ENCODE results near the gene ELAVL3.

Gene ELAVL3

GRCh38 chr19:11495885-11496284 lies 15.0 kb upstream of the ELAVL3 start:
- WGBS (ENCODE audit: extremely low coverage, insufficient coverage, low lambda C conversion rate), result no CpG with 5 or more reads among the region's 22 CpGs
- Histone ChIP-seq H3K4me3 (ENCODE audit: low read length) (no peak overlapping the region), H3K9ac (ENCODE audit: low read length) (no peak overlapping the region), H2BK15ac (replicated peaks; ENCODE audit: low read depth) (no peak overlapping the region), H3K18ac (ENCODE audit: low read length) (no peak overlapping the region), H3K79me2 (ENCODE audit: control insufficient read depth, insufficient read depth, low read length) (no peaks in the 10 kb centered on the region), H3K36me3 (ENCODE audit: control insufficient read depth, insufficient read depth, low read length) (peaks cover 2% of the 10 kb centered on the region), H4K8ac (ENCODE audit: low read depth, low read length) (no peak overlapping the region), H3K23ac (ENCODE audit: low read length) (no peak overlapping the region), H3K4me1 (ENCODE audit: control insufficient read depth, low read depth, low read length) (no peaks in the 10 kb centered on the region), H2BK5ac (ENCODE audit: low read length) (no peak overlapping the region), H3K79me1 (ENCODE audit: low read length) (no peaks in the 10 kb centered on the region), H3K56ac (ENCODE audit: low read length) (no peak overlapping the region), H2BK120ac (ENCODE audit: low read depth, low read length) (no peak overlapping the region), H3K4ac (ENCODE audit: low read depth, low read length) (no peak overlapping the region), H4K5ac (ENCODE audit: low read length) (no peak overlapping the region), H3K27ac (ENCODE audit: low read depth, low read length) (no peak overlapping the region), H2AK5ac (ENCODE audit: low read length) (no peak overlapping the region), H3K27me3 (ENCODE audit: insufficient read depth, low read length, poor library complexity) (no peaks in the 10 kb centered on the region), H3K4me2 (ENCODE audit: low read length) (no peak overlapping the region)
- DNase-seq, result no peak

DNA sequence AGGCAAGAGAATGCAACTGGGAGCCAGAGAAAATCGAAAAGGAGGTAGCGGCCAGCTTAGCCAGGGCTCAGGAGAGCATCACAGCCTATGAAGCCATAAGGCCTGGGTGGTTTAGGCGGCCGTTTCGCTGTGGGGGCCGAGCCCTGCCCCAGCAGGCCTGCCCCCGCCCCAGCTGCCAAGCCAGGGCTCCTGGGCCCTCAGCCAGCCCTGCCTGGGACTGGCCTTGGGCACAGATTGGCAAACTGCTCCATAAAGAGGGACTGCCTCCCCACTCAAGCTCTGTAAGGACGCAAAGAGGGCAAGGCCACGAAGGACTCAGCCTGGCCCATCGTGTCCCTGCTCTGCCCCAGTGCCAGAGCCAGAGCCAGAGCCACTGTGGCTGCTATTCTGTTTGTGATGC lies 14.6 kb upstream of the ELAVL3 start:
- Histone ChIP-seq H2BK15ac (replicated peaks; ENCODE audit: low read depth) (no peak overlapping the region), H3K79me2 (ENCODE audit: control insufficient read depth, insufficient read depth, low read length) (no peaks in the 10 kb centered on the region), H3K4me1 (ENCODE audit: control insufficient read depth, low read depth, low read length) (no peaks in the 10 kb centered on the region), H4K5ac (ENCODE audit: low read length) (no peak overlapping the region), H3K27ac (ENCODE audit: low read depth, low read length) (no peak overlapping the region), H3K9ac (ENCODE audit: low read length) (no peak overlapping the region), H4K8ac (ENCODE audit: low read depth, low read length) (no peak overlapping the region), H3K4me2 (ENCODE audit: low read length) (no peak overlapping the region), H3K27me3 (ENCODE audit: insufficient read depth, low read length, poor library complexity) (no peaks in the 10 kb centered on the region), H3K36me3 (ENCODE audit: control insufficient read depth, insufficient read depth, low read length) (peaks cover 2% of the 10 kb centered on the region), H3K23ac (ENCODE audit: low read length) (no peak overlapping the region), H3K56ac (ENCODE audit: low read length) (no peak overlapping the region), H3K18ac (ENCODE audit: low read length) (no peak overlapping the region), H2BK5ac (ENCODE audit: low read length) (no peak overlapping the region), H3K4me3 (ENCODE audit: low read length) (no peak overlapping the region), H2AK5ac (ENCODE audit: low read length) (no peak overlapping the region), H3K79me1 (ENCODE audit: low read length) (no peaks in the 10 kb centered on the region), H3K4ac (ENCODE audit: low read depth, low read length) (no peak overlapping the region), H2BK120ac (ENCODE audit: low read depth, low read length) (no peak overlapping the region)
- WGBS (ENCODE audit: extremely low coverage, insufficient coverage, low lambda C conversion rate), result no CpG with 5 or more reads among the region's 10 CpGs
- no peak for DNase-seq

- Histone ChIP-seq H2BK120ac (ENCODE audit: low read depth, low read length) (no peak overlapping the region), H3K56ac (ENCODE audit: low read length) (no peak overlapping the region), H3K4ac (ENCODE audit: low read depth, low read length) (no peak overlapping the region), H3K18ac (ENCODE audit: low read length) (no peak overlapping the region), H3K27ac (ENCODE audit: low read depth, low read length) (no peak overlapping the region), H3K27me3 (ENCODE audit: insufficient read depth, low read length, poor library complexity) (no peaks in the 10 kb centered on the region), H3K4me3 (ENCODE audit: low read length) (no peak overlapping the region), H3K79me1 (ENCODE audit: low read length) (no peaks in the 10 kb centered on the region), H3K23ac (ENCODE audit: low read length) (no peak overlapping the region), H3K36me3 (ENCODE audit: control insufficient read depth, insufficient read depth, low read length) (peaks cover 2% of the 10 kb centered on the region), H2BK5ac (ENCODE audit: low read length) (no peak overlapping the region), H3K9ac (ENCODE audit: low read length) (no peak overlapping the region), H2BK15ac (replicated peaks; ENCODE audit: low read depth) (no peak overlapping the region), H3K79me2 (ENCODE audit: control insufficient read depth, insufficient read depth, low read length) (no peaks in the 10 kb centered on the region), H4K5ac (ENCODE audit: low read length) (no peak overlapping the region), H4K8ac (ENCODE audit: low read depth, low read length) (no peak overlapping the region), H3K4me1 (ENCODE audit: control insufficient read depth, low read depth, low read length) (no peaks in the 10 kb centered on the region), H3K4me2 (ENCODE audit: low read length) (no peak overlapping the region), H2AK5ac (ENCODE audit: low read length) (no peak overlapping the region)
- no CpG with 5 or more reads among the region's 27 CpGs for WGBS (ENCODE audit: extremely low coverage, insufficient coverage, low lambda C conversion rate)
- no peak for DNase-seq
These were observed 13.9 kb upstream of the ELAVL3 start for GRCh38 chr19:11494634-11495285.

DNA sequence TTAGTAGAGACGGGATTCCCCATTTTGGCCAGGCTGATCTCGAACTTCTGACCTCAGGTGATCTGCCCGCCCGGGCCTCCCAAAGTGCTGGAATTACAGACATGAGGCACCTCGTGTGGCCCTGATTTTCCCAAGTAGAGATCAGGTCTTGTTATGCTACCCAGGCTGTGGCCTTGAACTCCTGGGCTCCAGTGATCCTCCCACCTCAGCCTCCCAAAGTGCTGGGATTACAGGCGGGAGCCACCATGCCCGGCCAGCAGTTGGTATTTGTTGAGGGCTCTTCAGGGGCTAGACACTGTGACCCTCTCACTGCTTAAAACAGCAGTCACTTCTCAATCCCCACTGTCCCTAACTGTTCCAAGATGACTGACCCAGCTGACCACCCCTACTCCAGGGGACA lies 8.5 kb upstream of the ELAVL3 start:
- H3K79me2 ChIP-seq (ENCODE audit: control insufficient read depth, insufficient read depth, low read length), result no peaks in the 10 kb centered on the region
- WGBS (ENCODE audit: extremely low coverage, insufficient coverage, low lambda C conversion rate), result no CpG with 5 or more reads among the region's 7 CpGs

DNA sequence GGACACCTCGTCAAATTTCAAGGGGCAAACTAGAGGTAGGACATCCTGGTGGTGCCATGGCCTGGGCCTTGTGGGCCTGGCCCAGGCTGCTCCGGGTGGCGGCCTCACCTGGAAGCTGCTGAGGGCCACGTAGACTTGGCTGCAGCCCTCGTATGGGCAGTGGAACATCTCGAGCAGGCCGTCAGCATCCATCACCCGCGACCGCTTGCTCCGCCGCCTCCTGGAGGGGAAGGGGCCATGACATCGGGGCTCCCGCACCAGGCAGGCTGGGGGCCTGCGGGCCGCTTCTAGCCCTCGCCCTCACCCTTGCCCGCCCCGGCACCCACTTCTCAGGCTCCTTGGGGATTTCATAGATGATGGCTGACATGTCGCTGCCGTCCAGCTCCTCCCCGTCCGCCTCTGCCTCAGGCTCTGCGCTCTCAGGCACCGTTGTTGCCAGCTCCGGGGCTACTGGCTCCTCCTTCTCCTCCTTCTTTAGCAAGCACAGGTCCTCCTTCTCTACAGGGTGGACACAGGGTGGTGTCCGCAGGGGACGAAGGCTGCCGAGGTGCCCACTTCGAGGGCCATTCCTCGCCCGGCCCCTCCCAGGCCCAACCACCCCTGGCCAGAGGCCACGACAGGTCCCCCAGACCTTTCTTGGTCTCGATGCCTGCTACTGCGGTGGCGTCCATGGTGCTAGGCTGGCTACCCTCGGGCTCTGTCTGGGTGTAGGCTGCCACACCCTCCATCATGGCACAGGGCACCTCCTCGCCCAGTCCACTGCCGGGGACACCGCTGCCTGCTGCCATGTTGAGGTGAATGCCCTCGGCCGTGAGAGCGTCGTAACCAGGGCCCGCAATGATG lies 6.0 kb upstream of the ELAVL3 start:
- no CpG with 5 or more reads among the region's 45 CpGs for WGBS (ENCODE audit: extremely low coverage, insufficient coverage, low lambda C conversion rate)
- Histone ChIP-seq H3K79me2 (ENCODE audit: control insufficient read depth, insufficient read depth, low read length) (no peaks in the 10 kb centered on the region), H3K18ac (ENCODE audit: low read length) (no peak overlapping the region), H3K9ac (ENCODE audit: low read length) (no peak overlapping the region), H4K5ac (ENCODE audit: low read length) (no peak overlapping the region), H3K56ac (ENCODE audit: low read length) (no peak overlapping the region), H3K4me2 (ENCODE audit: low read length) (no peak overlapping the region), H3K79me1 (ENCODE audit: low read length) (no peaks in the 10 kb centered on the region), H3K4me3 (ENCODE audit: low read length) (no peak overlapping the region), H2AK5ac (ENCODE audit: low read length) (no peak overlapping the region), H3K27me3 (ENCODE audit: insufficient read depth, low read length, poor library complexity) (no peaks in the 10 kb centered on the region), H2BK120ac (ENCODE audit: low read depth, low read length) (no peak overlapping the region), H4K8ac (ENCODE audit: low read depth, low read length) (no peak overlapping the region), H3K23ac (ENCODE audit: low read length) (no peak overlapping the region), H2BK5ac (ENCODE audit: low read length) (no peak overlapping the region), H3K4me1 (ENCODE audit: control insufficient read depth, low read depth, low read length) (no peaks in the 10 kb centered on the region), H3K27ac (ENCODE audit: low read depth, low read length) (no peak overlapping the region), H3K4ac (ENCODE audit: low read depth, low read length) (no peak overlapping the region), H3K36me3 (ENCODE audit: control insufficient read depth, insufficient read depth, low read length) (no peaks in the 10 kb centered on the region), H2BK15ac (replicated peaks; ENCODE audit: low read depth) (no peak overlapping the region)
- no peak for DNase-seq

More for the DNA sequence above, 8.5 kb upstream of the ELAVL3 start:
- Histone ChIP-seq H2BK5ac (ENCODE audit: low read length) (no peak overlapping the region), H2AK5ac (ENCODE audit: low read length) (no peak overlapping the region), H3K79me1 (ENCODE audit: low read length) (no peaks in the 10 kb centered on the region), H3K23ac (ENCODE audit: low read length) (no peak overlapping the region), H3K9ac (ENCODE audit: low read length) (no peak overlapping the region), H3K27ac (ENCODE audit: low read depth, low read length) (no peak overlapping the region), H4K5ac (ENCODE audit: low read length) (no peak overlapping the region), H3K56ac (ENCODE audit: low read length) (no peak overlapping the region), H3K36me3 (ENCODE audit: control insufficient read depth, insufficient read depth, low read length) (no peaks in the 10 kb centered on the region), H2BK15ac (replicated peaks; ENCODE audit: low read depth) (no peak overlapping the region), H3K18ac (ENCODE audit: low read length) (no peak overlapping the region), H3K4ac (ENCODE audit: low read depth, low read length) (no peak overlapping the region), H4K8ac (ENCODE audit: low read depth, low read length) (no peak overlapping the region), H3K4me3 (ENCODE audit: low read length) (no peak overlapping the region), H3K4me1 (ENCODE audit: control insufficient read depth, low read depth, low read length) (no peaks in the 10 kb centered on the region), H3K27me3 (ENCODE audit: insufficient read depth, low read length, poor library complexity) (no peaks in the 10 kb centered on the region), H3K4me2 (ENCODE audit: low read length) (no peak overlapping the region), H2BK120ac (ENCODE audit: low read depth, low read length) (no peak overlapping the region)
- no peak for DNase-seq
